ENCODE measurements around the gene BAIAP2.
A peak's percentile ranks its signal among the peaks of the same experiment; 100 is the strongest.
"Not testable (repeated sequence)": the region's sequence is repeated elsewhere in the genome, so short reads cannot be mapped to it uniquely, and the experiment has no call there.

The BAIAP2 gene

GRCh38 chr17:81134064-81134781 is 99.3 kb downstream of the BAIAP2 start:
- no peak overlapping the region for H3K27ac Mint-ChIP-seq
- no peaks in the 10 kb centered on the region for H3K36me3 Mint-ChIP-seq (ENCODE audit: low read depth)
- no peak overlapping the region for H3K4me3 Mint-ChIP-seq
- no peaks in the 10 kb centered on the region for H3K27me3 Mint-ChIP-seq
- no peaks in the 10 kb centered on the region for H3K4me1 Mint-ChIP-seq (ENCODE audit: low read depth)
- no peak for DNase-seq
- H3K9me3 Mint-ChIP-seq: no peaks in the 10 kb centered on the region

- H3K9me3 Mint-ChIP-seq: no peaks in the 10 kb centered on the region
- H3K36me3 Mint-ChIP-seq (ENCODE audit: low read depth): no peaks in the 10 kb centered on the region
- H3K4me3 Mint-ChIP-seq: no peak overlapping the region
- no peak for DNase-seq
- H3K4me1 Mint-ChIP-seq (ENCODE audit: low read depth): no peaks in the 10 kb centered on the region
- H3K27me3 Mint-ChIP-seq: no peaks in the 10 kb centered on the region
- no peak overlapping the region for H3K27ac Mint-ChIP-seq
Measured at GRCh38 chr17:81135505-81136278, 100.7 kb downstream of the BAIAP2 start.

DNA sequence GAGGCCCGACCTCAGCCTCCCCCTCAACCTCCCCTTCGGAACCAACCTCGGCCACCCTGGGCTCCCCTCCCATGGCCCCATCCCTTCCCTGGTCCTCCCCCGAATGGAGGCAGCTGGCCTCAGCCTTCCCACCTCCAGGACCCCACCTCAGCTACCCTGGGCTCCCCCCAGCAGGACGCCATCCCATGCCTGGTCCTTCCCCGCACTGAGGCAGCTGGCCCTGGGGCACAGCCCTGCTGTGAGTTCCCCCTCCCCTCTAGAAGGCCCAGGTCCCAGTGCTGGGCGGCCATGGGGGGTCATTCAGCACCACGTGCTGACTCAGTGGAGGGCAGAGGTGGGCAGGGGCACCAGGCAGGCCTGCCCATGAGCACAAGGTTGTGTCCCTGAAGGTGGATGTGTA is 101.4 kb downstream of the BAIAP2 start:
- Mint-ChIP-seq H3K36me3 (ENCODE audit: low read depth) (no peaks in the 10 kb centered on the region), H3K27me3 (no peaks in the 10 kb centered on the region), H3K4me1 (ENCODE audit: low read depth) (no peaks in the 10 kb centered on the region), H3K4me3 (no peak overlapping the region), H3K27ac (no peak overlapping the region), H3K9me3 (no peaks in the 10 kb centered on the region)
- no peak for DNase-seq

- no peaks in the 10 kb centered on the region for H3K36me3 Mint-ChIP-seq (ENCODE audit: low read depth)
Measured at GRCh38 chr17:81137248-81137647, 102.3 kb downstream of the BAIAP2 start.

DNA sequence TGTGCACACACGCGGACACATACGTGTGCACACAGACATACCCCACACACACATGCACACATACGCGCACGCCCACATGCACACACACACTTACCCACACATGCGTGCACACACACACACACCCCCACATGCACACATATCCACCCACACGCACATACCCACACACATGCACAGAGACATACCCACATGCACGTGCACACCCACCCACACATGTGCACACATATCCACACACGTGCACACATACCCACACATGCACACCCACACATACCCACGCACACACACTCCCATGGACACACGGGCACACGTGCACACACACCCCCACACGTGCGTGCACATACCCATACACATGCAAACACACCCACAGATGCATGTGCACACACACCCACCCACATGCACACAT is 103.1 kb downstream of the BAIAP2 start:
- no peaks in the 10 kb centered on the region for H3K4me1 Mint-ChIP-seq (ENCODE audit: low read depth)
- no peak overlapping the region for H3K27ac Mint-ChIP-seq

More at GRCh38 chr17:81137248-81137647, 102.3 kb downstream of the BAIAP2 start:
- H3K27me3 Mint-ChIP-seq: peaks cover 1% of the 10 kb centered on the region
- H3K4me3 Mint-ChIP-seq: no peak overlapping the region
- no peaks in the 10 kb centered on the region for H3K9me3 Mint-ChIP-seq
- H3K4me1 Mint-ChIP-seq (ENCODE audit: low read depth): no peaks in the 10 kb centered on the region
- H3K27ac Mint-ChIP-seq: no peak overlapping the region
- no peak for DNase-seq

GRCh38 chr17:81138500-81138899 is 103.5 kb downstream of the BAIAP2 start:
- no peaks in the 10 kb centered on the region for H3K9me3 Mint-ChIP-seq

More for the DNA sequence above, 103.1 kb downstream of the BAIAP2 start:
- no peaks in the 10 kb centered on the region for H3K9me3 Mint-ChIP-seq
- no peak for DNase-seq
- H3K27me3 Mint-ChIP-seq: peaks cover 6% of the 10 kb centered on the region
- no peaks in the 10 kb centered on the region for H3K36me3 Mint-ChIP-seq (ENCODE audit: low read depth)
- H3K4me3 Mint-ChIP-seq: no peak overlapping the region

DNA sequence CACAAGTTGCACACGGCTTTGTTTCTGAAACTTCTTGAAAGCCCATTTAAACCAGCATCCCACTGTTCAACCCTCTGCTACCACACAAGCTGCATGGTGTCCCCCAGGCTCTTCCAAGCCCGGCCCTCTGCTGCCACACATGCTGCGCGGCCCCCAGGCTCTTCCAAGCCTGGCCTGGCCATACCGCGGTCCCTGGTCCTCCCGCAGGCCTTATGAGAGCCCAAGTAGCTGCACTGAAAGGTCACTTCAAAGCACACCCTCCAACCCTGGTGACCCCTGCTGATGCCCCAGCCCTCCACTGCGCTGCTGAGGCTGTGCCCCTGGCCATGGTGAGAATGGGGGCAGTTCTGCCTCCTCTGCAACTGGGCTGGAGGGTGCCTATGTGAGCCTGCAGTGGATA is 104.5 kb downstream of the BAIAP2 start:
- Mint-ChIP-seq H3K27me3 (peaks cover 6% of the 10 kb centered on the region), H3K36me3 (ENCODE audit: low read depth) (no peaks in the 10 kb centered on the region), H3K9me3 (no peaks in the 10 kb centered on the region), H3K4me3 (no peak overlapping the region), H3K4me1 (ENCODE audit: low read depth) (no peaks in the 10 kb centered on the region), H3K27ac (no peak overlapping the region)
- no peak for DNase-seq

More at GRCh38 chr17:81138500-81138899, 103.5 kb downstream of the BAIAP2 start:
- Mint-ChIP-seq H3K4me3 (no peak overlapping the region), H3K36me3 (ENCODE audit: low read depth) (no peaks in the 10 kb centered on the region), H3K4me1 (ENCODE audit: low read depth) (no peaks in the 10 kb centered on the region), H3K27me3 (peaks cover 6% of the 10 kb centered on the region), H3K27ac (no peak overlapping the region)
- DNase-seq: no peak

DNA sequence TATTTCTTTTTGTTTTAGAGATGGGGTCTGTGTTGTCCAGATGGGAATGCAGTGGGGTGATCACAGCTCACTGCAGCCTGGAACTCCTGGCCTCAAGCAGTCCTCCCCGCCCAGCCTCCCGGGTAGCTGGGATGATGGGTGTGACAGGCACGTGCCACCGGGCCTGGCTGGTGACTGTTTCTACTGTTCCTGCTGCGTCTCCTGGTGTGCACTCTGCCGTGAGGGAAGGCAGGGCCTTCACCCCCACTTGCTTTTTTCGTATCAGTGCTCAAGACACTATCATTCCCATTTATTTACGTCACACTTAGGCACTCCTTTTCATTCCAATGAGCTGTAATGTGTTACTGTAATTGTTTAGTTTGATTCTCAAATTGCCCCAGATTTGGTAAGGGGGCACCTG is 105.1 kb downstream of the BAIAP2 start:
- no peaks in the 10 kb centered on the region for H3K36me3 Mint-ChIP-seq (ENCODE audit: low read depth)
- no peak overlapping the region for H3K27ac Mint-ChIP-seq
- H3K4me1 Mint-ChIP-seq (ENCODE audit: low read depth): no peaks in the 10 kb centered on the region
- H3K27me3 Mint-ChIP-seq: peaks cover 6% of the 10 kb centered on the region
- no peak overlapping the region for H3K4me3 Mint-ChIP-seq
- DNase-seq: no peak
- H3K9me3 Mint-ChIP-seq: no peaks in the 10 kb centered on the region

DNA sequence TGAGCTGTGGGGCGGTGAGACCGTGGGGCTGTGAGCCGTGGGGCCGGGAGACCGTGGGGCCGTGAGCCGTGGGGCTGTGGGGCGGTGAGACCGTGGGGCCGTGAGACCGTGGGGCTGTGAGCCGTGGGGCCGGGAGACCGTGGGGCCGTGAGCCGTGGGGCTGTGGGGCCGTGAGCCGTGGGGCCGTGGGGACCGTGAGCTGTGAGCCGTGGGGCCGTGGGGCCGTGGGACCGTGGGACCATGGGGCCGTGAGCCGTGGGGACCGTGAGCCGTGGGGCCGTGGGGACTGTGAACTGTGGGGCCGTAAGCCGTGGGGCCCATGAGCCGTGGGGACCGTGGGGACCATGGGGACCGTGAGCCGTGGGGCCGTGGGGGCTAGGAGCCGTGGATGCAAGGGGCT is 105.7 kb downstream of the BAIAP2 start:
- peaks cover 6% of the 10 kb centered on the region for H3K27me3 Mint-ChIP-seq

GRCh38 chr17:81142301-81143199 is 107.6 kb downstream of the BAIAP2 start:
- no peak overlapping the region for H3K4me3 Mint-ChIP-seq
- no peaks in the 10 kb centered on the region for H3K4me1 Mint-ChIP-seq (ENCODE audit: low read depth)
- H3K36me3 Mint-ChIP-seq (ENCODE audit: low read depth): no peaks in the 10 kb centered on the region
- H3K9me3 Mint-ChIP-seq: no peaks in the 10 kb centered on the region
- DNase-seq: peak; percentile 73
- H3K27me3 Mint-ChIP-seq: peaks cover 6% of the 10 kb centered on the region
- H3K27ac Mint-ChIP-seq: no peak overlapping the region

More for the DNA sequence above, 105.7 kb downstream of the BAIAP2 start:
- H3K4me1 Mint-ChIP-seq (ENCODE audit: low read depth): no peaks in the 10 kb centered on the region
- DNase-seq: no peak
- H3K4me3 Mint-ChIP-seq: no peak overlapping the region
- H3K9me3 Mint-ChIP-seq: no peaks in the 10 kb centered on the region
- no peak overlapping the region for H3K27ac Mint-ChIP-seq
- H3K36me3 Mint-ChIP-seq (ENCODE audit: low read depth): no peaks in the 10 kb centered on the region

DNA sequence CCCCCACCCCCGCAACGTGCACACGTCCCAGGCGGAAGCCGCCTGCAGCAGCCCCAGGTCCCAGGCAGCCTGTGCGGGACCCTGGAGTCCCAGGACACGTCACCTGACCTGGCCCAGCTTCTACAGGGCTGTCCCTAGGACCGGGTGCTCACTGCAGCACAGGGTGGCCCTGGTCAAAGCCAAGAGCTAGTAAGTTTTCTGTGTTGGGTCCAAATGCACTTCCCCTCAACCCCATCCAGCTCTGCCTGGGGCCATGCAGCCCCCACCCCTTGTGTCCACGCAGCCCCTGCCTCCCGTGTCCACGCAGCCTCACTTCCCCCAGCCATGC is 108.2 kb downstream of the BAIAP2 start:
- Mint-ChIP-seq H3K4me3 (no peak overlapping the region), H3K4me1 (ENCODE audit: low read depth) (no peaks in the 10 kb centered on the region), H3K9me3 (no peaks in the 10 kb centered on the region), H3K36me3 (ENCODE audit: low read depth) (no peaks in the 10 kb centered on the region), H3K27ac (no peak overlapping the region), H3K27me3 (peaks cover 6% of the 10 kb centered on the region)
- DNase-seq: no peak

DNA sequence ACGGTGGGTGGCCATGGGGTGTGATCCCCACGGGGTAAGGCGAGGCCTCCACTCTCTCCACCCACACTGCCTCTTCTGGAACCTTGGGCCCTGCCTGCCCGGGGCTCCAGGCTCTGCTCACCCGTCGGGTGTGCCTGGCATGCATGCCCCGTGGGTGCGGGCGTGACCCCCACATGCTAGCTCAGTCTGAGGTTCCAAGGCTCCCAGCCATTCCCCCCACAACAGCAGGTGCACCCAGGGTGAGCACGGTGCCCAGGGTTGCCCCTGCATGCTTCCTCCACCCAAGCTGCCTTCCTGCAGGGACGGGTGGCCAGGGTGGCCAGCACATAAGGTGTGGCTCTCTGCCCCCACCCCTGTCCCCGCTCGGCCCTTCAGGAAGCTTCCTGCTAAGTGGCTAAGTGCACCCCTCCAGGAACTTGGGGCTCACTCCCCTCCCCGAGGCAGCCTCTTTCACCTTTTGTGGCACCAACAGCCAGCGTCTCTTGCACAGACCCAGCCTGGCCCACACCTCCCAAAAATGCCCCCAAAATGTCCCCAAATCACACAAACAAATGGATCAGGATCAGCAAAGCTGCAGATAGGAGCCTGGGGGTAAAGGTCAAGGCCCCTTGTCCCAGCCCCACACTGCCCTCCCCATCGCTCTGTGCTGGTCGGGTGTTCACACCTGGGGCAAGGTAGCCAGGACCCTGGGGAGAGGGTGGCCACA is 108.9 kb downstream of the BAIAP2 start:
- H3K4me1 Mint-ChIP-seq (ENCODE audit: low read depth): no peaks in the 10 kb centered on the region
- H3K9me3 Mint-ChIP-seq: no peaks in the 10 kb centered on the region
- no peak overlapping the region for H3K27ac Mint-ChIP-seq
- no peaks in the 10 kb centered on the region for H3K36me3 Mint-ChIP-seq (ENCODE audit: low read depth)
- H3K4me3 Mint-ChIP-seq: no peak overlapping the region
- H3K27me3 Mint-ChIP-seq: peaks cover 9% of the 10 kb centered on the region
- no peak for DNase-seq

- Mint-ChIP-seq H3K27ac (no peak overlapping the region), H3K27me3 (peaks cover 9% of the 10 kb centered on the region), H3K9me3 (no peaks in the 10 kb centered on the region), H3K4me3 (no peak overlapping the region), H3K36me3 (ENCODE audit: low read depth) (no peaks in the 10 kb centered on the region), H3K4me1 (ENCODE audit: low read depth) (no peaks in the 10 kb centered on the region)
- DNase-seq: no peak
Measured at GRCh38 chr17:81144423-81144781, 109.5 kb downstream of the BAIAP2 start.

DNA sequence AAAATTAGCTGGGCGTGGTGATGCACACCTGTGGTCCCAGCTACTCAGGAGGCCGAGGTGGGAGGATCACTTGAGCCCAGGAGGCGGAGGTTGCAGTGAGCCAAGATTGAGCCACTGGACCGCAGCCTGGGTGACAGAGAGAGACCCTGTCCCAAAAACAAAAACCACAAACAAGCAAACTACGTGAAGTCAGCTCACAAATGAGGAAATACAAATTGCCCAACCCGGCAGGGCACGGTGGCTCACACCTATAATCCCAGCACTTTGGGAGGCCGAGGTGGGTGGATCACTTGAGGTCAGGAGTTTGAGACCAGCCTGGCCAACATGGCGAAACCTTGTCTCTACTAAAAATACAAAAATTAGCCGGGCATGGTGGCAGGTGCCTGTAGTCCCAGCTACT is 111.3 kb downstream of the BAIAP2 start:
- H3K9me3 Mint-ChIP-seq; H3K4me3 Mint-ChIP-seq; H3K27ac Mint-ChIP-seq; H3K4me1 Mint-ChIP-seq (ENCODE audit: low read depth); H3K36me3 Mint-ChIP-seq (ENCODE audit: low read depth); DNase-seq: not testable (repeated sequence)
- peaks cover 11% of the 10 kb centered on the region for H3K27me3 Mint-ChIP-seq

All from activated T-cell treated with anti-CD3 and anti-CD28 coated beads, Interleukin-2, amount 50 U/mL, for 24 hours (primary cell).